SK-N-SH (cell line): ENCODE results near the gene XAB2. TPM values are rescaled to one million over a fixed set of nuclear protein-coding genes. Genes with fewer than 3 reads are reported as not detected.

Experiments used
- CTCF ChIA-PET: fragments of 300-600, 350-600 bp; formaldehyde crosslinking; extraction: SDS; loops from one replicate; lab custom pipeline; 2021; lab: Yijun Ruan, JAX
- POLR2A ChIA-PET: fragments of 350-600 bp; sonication (Branson Sonifier 250); formaldehyde crosslinking; extraction: SDS; loops from one replicate; lab custom pipeline; 2020; ENCODE audit warnings: antibody characterized with exemption, inconsistent platforms; lab: Yijun Ruan, JAX
- DNase-seq: peaks from one replicate; pipeline ENCODE4 v3.0.0; 2012
- H2AFZ ChIP-seq: fragments of 200-600 bp; sonication (generic); 2 replicates; pipeline ENCODE4 v1.8.1; 2016; ENCODE audit warnings: antibody characterized with exemption, mild to moderate bottlenecking, low read depth
- H3F3A ChIP-seq: fragments of 200-600 bp; sonication (generic); replicated peaks from 2 replicates; pipeline ENCODE3; 2016; ENCODE audit warnings: antibody characterized with exemption, mild to moderate bottlenecking; ENCODE audit not compliant: insufficient read depth
- H3K27ac ChIP-seq, 2 experiments: fragments of 200-500 bp in 1 of 2; fragments of 200-600 bp in 1 of 2; sonication (Bioruptor generic) in 1 of 2; sonication (generic), shearing (Covaris generic) in 1 of 2; 2 replicates each; pipeline versions ENCODE4 v1.5.1 to v1.6.1; 2014 to 2016; ENCODE audit warnings: low read depth in 2 of 2, inconsistent platforms in 1 of 2, low read length in 1 of 2, mild to moderate bottlenecking in 1 of 2, mixed read lengths in 1 of 2
- H3K27me3 ChIP-seq: fragments of 200-600 bp; sonication (generic), shearing (Covaris generic); 2 replicates; pipeline ENCODE4 v1.6.1; 2016; ENCODE audit warnings: mixed run types; ENCODE audit not compliant: insufficient read depth
- H3K36me3 ChIP-seq, 2 experiments: fragments of 200-500 bp in 1 of 2; fragments of 200-600 bp in 1 of 2; sonication (Bioruptor generic) in 1 of 2; sonication (generic) in 1 of 2; replicated peaks in 1 of 2; 2 replicates each; pipeline versions ENCODE3 to v1.5.1; 2014 to 2016; ENCODE audit warnings: low read length in 1 of 2, mild to moderate bottlenecking in 1 of 2; ENCODE audit not compliant: insufficient read depth in 2 of 2, control insufficient read depth in 1 of 2
- H3K4me1 ChIP-seq, 2 experiments: fragments of 200-500 bp in 1 of 2; fragments of 200-600 bp in 1 of 2; sonication (Bioruptor generic) in 1 of 2; sonication (generic), shearing (Covaris generic) in 1 of 2; 2 replicates each; pipeline versions ENCODE4 v1.5.1 to v1.6.1; 2014 to 2016; ENCODE audit warnings: low read depth in 1 of 2, low read length in 1 of 2, mixed run types in 1 of 2; ENCODE audit not compliant: insufficient read depth in 2 of 2, control insufficient read depth in 1 of 2
- H3K4me2 ChIP-seq: fragments of 200-600 bp; sonication (generic), shearing (Covaris generic); 2 replicates; pipeline ENCODE4 v1.6.1; 2017; ENCODE audit warnings: mixed run types
- H3K4me3 ChIP-seq, 2 experiments: fragments of 200-500 bp in 1 of 2; fragments of 200-600 bp in 1 of 2; sonication (Bioruptor generic) in 1 of 2; sonication (generic), shearing (Covaris generic) in 1 of 2; 2 replicates each; pipeline versions ENCODE4 v1.5.1 to v1.8.1; 2014 to 2016; ENCODE audit warnings: low read depth in 2 of 2, inconsistent platforms in 1 of 2, low read length in 1 of 2, mild to moderate bottlenecking in 1 of 2, mixed read lengths in 1 of 2, moderate library complexity in 1 of 2
- H3K79me2 ChIP-seq: fragments of 200-600 bp; sonication (generic); 2 replicates; pipeline ENCODE4 v1.8.1; 2017; ENCODE audit warnings: mild to moderate bottlenecking; ENCODE audit not compliant: insufficient read depth
- H3K9ac ChIP-seq: fragments of 200-600 bp; sonication (generic); 2 replicates; pipeline ENCODE4 v1.6.1; 2017; ENCODE audit warnings: mixed run types
- H3K9me2 ChIP-seq: fragments of 200-600 bp; sonication (generic); 2 replicates; pipeline ENCODE4 v1.6.1; 2017; ENCODE audit warnings: mixed run types
- H3K9me3 ChIP-seq: fragments of 200-600 bp; sonication (generic); 2 replicates; pipeline ENCODE4 v1.6.1; 2017; ENCODE audit warnings: mixed run types, mild to moderate bottlenecking, moderate library complexity
- H4K20me1 ChIP-seq: fragments of 200-600 bp; sonication (generic); 2 replicates; pipeline ENCODE4 v1.6.1; 2017; ENCODE audit warnings: mild to moderate bottlenecking, mixed run types; ENCODE audit not compliant: insufficient read depth
- CHD2 ChIP-seq: fragments of 150-350 bp; IDR thresholded peaks from 2 replicates; pipeline ENCODE4 v1.6.1; 2018; ENCODE audit warnings: low read length; ENCODE audit not compliant: partially characterized antibody
- FOXJ3 ChIP-seq: sonication (generic); formaldehyde crosslinking; IDR thresholded peaks from 2 replicates; pipeline ENCODE4 v1.5.1; 2020; ENCODE audit warnings: mild to moderate bottlenecking, missing genetic modification reagents
- GATA2 ChIP-seq: sonication (generic); formaldehyde crosslinking; IDR thresholded peaks from 2 replicates; pipeline ENCODE4 v1.5.0; 2020; ENCODE audit warnings: mild to moderate bottlenecking, missing genetic modification reagents
- IRF3 ChIP-seq: fragments of 150-350 bp; IDR thresholded peaks from 2 replicates; pipeline ENCODE4 v1.6.1; 2016; ENCODE audit warnings: mild to moderate bottlenecking, low read depth, low read length
- RAD21 ChIP-seq: IDR thresholded peaks from 2 replicates; pipeline ENCODE4 v1.6.1; 2012; ENCODE audit warnings: mild to moderate bottlenecking, low read length
- RCOR1 ChIP-seq: fragments of 150-350 bp; IDR thresholded peaks from 2 replicates; pipeline ENCODE4 v1.6.1; 2017; ENCODE audit warnings: antibody characterized with exemption, low read length
- RXRA ChIP-seq: IDR thresholded peaks from 2 replicates; pipeline ENCODE4 v1.4.0; 2012; ENCODE audit warnings: low read depth, mild to moderate bottlenecking, borderline replicate concordance
- WGBS: methylation state at CpG from one replicate; pipeline ENCODE4 v1.1.6; 2017; ENCODE audit warnings: low lambda C conversion rate; 5-methylcytosine and 5-hydroxymethylcytosine counted together
- polyA plus RNA-seq, 3 experiments: library from polyadenylated mRNA; depleted of rRNA; stranded (reverse); fragments of >200 nt; gene quantifications; 2 replicates each; pipeline ENCODE4 v1.2.3, GENCODE V29; 2012
- TF ChIP-seq, protein P1 (sequence below): IDR thresholded peaks from 2 replicates; pipeline ENCODE4 v1.6.1; 2012; ENCODE audit warnings: mild to moderate bottlenecking, low read depth, low read length, moderate library complexity

XAB2 gene
- polyA plus RNA-seq, 1 of the 3 experiments (the other 2 are of a cell fraction), result 43.3 TPM

- Histone ChIP-seq H3K9ac (no peak overlapping the region), H2AFZ (no peak overlapping the region), H3F3A (peaks cover 4% of the 10 kb centered on the region), H3K4me1 (peaks cover 0 to 5% of the 10 kb centered on the region in 2 experiments; a peak in 1 of 4 replicates), H3K4me3 (no peak overlapping the region), H3K79me2 (peaks cover 5% of the 10 kb centered on the region; the same call in 1 of the 2 replicates), H3K9me2 (no peaks in the 10 kb centered on the region), H3K9me3 (no peaks in the 10 kb centered on the region), H3K27ac (no peak overlapping the region), H4K20me1 (no peaks in the 10 kb centered on the region), H3K36me3 (no peaks in the 10 kb centered on the region), H3K27me3 (peaks cover 37% of the 10 kb centered on the region), H3K4me2 (no peak overlapping the region)
- no peak for DNase-seq
- ChIA-PET POLR2A (interaction anchor here (1.2 kb wide), 1 partner anchor 45 kb away, joined by 3 read pairs; the partner anchor contains the start of gene TRAPPC5), CTCF (interaction anchor here (1.1 to 5.5 kb wide), 5 partner anchors 9 to 163 kb away, joined by 5 to 25 read pairs (median 7); partner anchors contain the start of gene TRAPPC5)
- TF ChIP-seq, protein P1, sequence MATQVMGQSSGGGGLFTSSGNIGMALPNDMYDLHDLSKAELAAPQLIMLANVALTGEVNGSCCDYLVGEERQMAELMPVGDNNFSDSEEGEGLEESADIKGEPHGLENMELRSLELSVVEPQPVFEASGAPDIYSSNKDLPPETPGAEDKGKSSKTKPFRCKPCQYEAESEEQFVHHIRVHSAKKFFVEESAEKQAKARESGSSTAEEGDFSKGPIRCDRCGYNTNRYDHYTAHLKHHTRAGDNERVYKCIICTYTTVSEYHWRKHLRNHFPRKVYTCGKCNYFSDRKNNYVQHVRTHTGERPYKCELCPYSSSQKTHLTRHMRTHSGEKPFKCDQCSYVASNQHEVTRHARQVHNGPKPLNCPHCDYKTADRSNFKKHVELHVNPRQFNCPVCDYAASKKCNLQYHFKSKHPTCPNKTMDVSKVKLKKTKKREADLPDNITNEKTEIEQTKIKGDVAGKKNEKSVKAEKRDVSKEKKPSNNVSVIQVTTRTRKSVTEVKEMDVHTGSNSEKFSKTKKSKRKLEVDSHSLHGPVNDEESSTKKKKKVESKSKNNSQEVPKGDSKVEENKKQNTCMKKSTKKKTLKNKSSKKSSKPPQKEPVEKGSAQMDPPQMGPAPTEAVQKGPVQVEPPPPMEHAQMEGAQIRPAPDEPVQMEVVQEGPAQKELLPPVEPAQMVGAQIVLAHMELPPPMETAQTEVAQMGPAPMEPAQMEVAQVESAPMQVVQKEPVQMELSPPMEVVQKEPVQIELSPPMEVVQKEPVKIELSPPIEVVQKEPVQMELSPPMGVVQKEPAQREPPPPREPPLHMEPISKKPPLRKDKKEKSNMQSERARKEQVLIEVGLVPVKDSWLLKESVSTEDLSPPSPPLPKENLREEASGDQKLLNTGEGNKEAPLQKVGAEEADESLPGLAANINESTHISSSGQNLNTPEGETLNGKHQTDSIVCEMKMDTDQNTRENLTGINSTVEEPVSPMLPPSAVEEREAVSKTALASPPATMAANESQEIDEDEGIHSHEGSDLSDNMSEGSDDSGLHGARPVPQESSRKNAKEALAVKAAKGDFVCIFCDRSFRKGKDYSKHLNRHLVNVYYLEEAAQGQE, result no peak
- TF ChIP-seq IRF3 (no peak), CHD2 (no peak)
- WGBS, result 13% methylated on average over 6 of the region's 6 CpGs
Observed at GRCh38 chr19:7635670-7636069, 6.3 kb upstream of the XAB2 start.

- H3K36me3 ChIP-seq, result no peaks in the 10 kb centered on the region
- no peak for TF ChIP-seq GATA2
- no peak for TF ChIP-seq RCOR1
- TF ChIP-seq RAD21, result no peak
- TF ChIP-seq, protein P1, result no peak
- no peak for TF ChIP-seq RXRA
- TF ChIP-seq FOXJ3, result no peak
- H3K9me3 ChIP-seq, result no peaks in the 10 kb centered on the region
- no peak within 1 kb of the TSS for H3K4me2 ChIP-seq
- H3K4me3 ChIP-seq, result no peak within 1 kb of the TSS
- ChIA-PET POLR2A (interaction anchor here (1.1 to 1.2 kb wide), 2 partner anchors 15 to 39 kb away, joined by 3 read pairs; no protein-coding TSS in a partner anchor), CTCF (interaction anchor here (0.6 to 5.5 kb wide), 5 partner anchors 19 to 1572 kb away, joined by 3 to 25 read pairs (median 5); partner anchors contain the start of gene TRAPPC5)
- H3K9me2 ChIP-seq, result no peaks in the 10 kb centered on the region
- no peaks in the 10 kb centered on the region for H3F3A ChIP-seq
- H3K27me3 ChIP-seq, result peaks cover 37% of the 10 kb centered on the region
- no peak within 1 kb of the TSS for H3K27ac ChIP-seq
- no peak within 1 kb of the TSS for H2AFZ ChIP-seq
- DNase-seq, result no peak
- peaks cover 0 to 14% of the 10 kb centered on the region in 2 experiments; a peak in 1 of 4 replicates for H3K4me1 ChIP-seq
- H4K20me1 ChIP-seq, result no peaks in the 10 kb centered on the region
- no CpG with 5 or more reads among the region's 2 CpGs for WGBS
- no peak within 1 kb of the TSS for H3K9ac ChIP-seq
- peaks cover 23% of the 10 kb centered on the region for H3K79me2 ChIP-seq
Observed at GRCh38 chr19:7633698-7634097, 4.4 kb upstream of the XAB2 start, which contains the start of gene PCP2. Gene PCP2 (minus strand): TSS chr19:7633719. CDS start chr19:7633457, 262 bp downstream.
